AG09309 (cell line): ENCODE measurements around the gene SP110.

ENCODE experiments used
- DNase-seq: peaks from one replicate; pipeline ENCODE4 v3.0.0-alpha.2; 2010; ENCODE audit warnings: low read depth
- H3K4me3 ChIP-seq: 2 replicates; pipeline ENCODE4 v1.5.1; 2011; ENCODE audit warnings: mild to moderate bottlenecking, low read depth, low read length, moderate library complexity; ENCODE audit not compliant: control insufficient read depth
- TF ChIP-seq, protein P1 (sequence below): IDR thresholded peaks from 2 replicates; pipeline ENCODE4 v1.5.1; 2011; ENCODE audit warnings: mild to moderate bottlenecking, low read depth, low read length, inconsistent platforms; ENCODE audit not compliant: insufficient read depth, control insufficient read depth; ENCODE audit errors: missing control alignments

SP110 gene

DNA sequence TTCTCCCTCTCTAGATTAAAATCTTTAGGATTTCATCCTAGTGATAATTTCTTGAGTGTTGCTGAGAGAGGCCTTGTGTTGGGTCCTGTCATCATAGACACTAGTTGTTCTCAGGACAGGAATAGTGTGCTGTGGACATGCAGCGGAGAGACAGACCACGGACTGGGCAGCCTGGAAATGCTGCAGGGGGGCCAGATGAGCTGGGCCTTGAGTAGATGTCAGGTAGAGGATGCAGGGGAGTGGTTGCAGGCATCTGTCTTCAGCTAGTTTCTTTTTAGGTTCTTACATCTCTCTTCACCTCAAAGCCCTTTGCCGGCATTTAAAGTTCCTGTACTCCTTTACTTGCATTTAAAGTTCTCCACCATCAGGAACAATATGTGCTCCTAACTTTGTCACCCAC, 42.8 kb downstream of the SP110 start:
- no peak overlapping the region for H3K4me3 ChIP-seq
- no peak for DNase-seq
- TF ChIP-seq, protein P1, sequence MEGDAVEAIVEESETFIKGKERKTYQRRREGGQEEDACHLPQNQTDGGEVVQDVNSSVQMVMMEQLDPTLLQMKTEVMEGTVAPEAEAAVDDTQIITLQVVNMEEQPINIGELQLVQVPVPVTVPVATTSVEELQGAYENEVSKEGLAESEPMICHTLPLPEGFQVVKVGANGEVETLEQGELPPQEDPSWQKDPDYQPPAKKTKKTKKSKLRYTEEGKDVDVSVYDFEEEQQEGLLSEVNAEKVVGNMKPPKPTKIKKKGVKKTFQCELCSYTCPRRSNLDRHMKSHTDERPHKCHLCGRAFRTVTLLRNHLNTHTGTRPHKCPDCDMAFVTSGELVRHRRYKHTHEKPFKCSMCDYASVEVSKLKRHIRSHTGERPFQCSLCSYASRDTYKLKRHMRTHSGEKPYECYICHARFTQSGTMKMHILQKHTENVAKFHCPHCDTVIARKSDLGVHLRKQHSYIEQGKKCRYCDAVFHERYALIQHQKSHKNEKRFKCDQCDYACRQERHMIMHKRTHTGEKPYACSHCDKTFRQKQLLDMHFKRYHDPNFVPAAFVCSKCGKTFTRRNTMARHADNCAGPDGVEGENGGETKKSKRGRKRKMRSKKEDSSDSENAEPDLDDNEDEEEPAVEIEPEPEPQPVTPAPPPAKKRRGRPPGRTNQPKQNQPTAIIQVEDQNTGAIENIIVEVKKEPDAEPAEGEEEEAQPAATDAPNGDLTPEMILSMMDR: no peak

DNA sequence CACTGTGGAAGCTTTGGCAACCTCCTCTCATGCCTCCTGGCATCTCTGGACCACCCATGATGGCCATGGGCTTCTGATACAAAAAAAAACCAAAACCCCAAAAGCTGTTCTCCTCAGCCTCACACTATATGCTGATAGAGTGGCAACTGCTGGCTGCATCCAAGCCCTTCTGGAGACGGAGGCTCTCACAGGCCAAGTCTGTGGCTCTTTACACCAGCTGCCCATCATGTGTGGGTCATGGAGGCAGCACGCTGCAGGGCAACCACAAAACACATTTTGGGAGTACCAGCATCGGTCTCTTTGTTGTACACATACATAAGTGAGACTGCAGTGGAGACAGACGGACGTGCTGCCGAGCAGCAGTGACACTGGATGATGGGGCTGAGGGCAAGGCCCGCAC, 45.3 kb downstream of the SP110 start:
- no peak for DNase-seq
- TF ChIP-seq, protein P1: no peak
- H3K4me3 ChIP-seq: no peak overlapping the region

DNA sequence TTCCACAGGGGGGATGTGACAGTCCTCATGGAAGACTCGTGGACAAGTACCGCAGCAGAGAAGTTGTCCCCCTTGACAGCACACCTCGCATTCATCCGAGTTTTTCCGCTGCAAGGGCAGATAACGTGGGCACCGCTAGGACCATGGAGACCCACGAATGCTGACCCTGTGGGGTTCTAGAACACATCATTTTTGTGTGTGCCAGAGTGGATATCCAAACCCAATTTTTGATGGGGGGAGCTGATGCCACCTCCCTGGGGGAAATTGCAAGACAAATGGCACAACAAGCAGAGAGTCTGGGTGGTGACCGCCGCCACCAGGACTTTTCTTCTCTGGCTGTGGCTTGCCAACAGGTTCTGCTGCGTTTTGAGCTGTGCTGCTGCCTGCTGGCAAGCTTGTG, 46.9 kb downstream of the SP110 start:
- DNase-seq: no peak
- TF ChIP-seq, protein P1: no peak
- H3K4me3 ChIP-seq: no peak overlapping the region

DNA sequence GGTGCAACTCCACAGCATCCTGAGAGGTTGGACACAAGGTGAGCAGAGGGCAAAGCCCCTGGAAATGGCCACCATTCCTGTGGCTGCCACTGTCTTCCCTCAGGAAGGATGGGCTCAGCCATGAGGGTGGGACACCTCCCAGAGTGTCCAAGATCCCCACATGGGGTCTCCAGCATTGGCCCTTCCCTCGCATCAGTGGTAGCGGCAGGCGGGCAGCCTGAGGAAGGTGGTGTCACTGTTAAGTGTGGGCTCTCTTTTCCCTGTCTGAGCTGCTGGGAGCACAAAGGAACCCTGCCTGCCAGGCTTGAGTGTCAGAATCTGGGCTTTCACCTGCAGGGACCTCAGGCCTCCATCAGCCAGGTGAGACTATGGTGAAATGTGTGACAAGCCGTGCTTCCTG, 47.6 kb downstream of the SP110 start:
- TF ChIP-seq, protein P1: no peak
- no peak for DNase-seq
- H3K4me3 ChIP-seq: no peak overlapping the region

DNA sequence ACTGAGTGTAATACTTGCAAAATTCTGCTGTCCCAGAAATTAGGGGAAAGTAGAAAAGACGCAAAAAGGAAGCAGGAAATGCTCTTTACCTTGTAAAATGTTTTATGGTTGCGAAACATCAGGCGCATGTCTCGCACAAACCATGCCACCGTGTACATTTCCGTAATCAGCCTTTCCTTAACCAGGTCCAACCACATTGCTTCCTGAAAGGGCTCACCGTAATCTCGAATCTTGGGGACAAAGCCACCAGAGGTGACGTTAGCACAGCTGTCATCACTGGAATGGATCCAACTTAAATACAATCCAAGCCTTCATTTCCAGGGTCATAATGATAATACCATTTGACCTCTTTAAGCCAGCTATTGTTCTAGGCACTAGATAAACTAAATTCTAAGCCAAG, 49.3 kb downstream of the SP110 start:
- TF ChIP-seq, protein P1: no peak
- H3K4me3 ChIP-seq: no peak overlapping the region
- DNase-seq: no peak

DNA sequence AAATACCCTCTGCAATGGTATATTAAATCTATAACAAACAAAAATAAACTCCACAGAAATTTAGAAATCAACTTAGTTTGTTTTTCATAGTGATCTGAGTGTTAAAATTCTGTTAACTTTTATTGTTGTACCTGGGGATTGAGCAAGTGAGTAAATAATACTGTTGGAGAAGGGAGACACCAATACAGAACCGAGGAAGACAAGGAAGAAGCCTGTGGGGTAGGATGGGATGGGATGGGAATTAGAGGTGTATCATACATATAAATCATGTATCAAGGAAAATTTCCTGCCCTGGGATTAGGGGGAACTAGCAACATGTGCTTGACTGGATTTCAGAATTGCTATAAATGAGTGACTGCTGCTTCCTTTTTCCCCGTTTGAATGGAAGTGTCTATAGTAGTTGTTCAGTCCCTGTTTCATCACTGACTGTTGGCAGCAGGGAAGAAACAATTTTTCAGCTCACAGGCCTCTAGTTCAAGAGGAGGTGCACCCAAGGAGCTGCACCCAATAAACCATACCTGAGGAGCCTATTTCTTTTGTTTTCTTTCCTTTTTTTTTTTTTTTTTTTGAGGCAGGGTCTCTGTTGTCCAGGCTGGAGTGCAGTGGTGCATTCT, 53.1 kb downstream of the SP110 start:
- no peak overlapping the region for H3K4me3 ChIP-seq
- DNase-seq: no peak
- TF ChIP-seq, protein P1: no peak

DNA sequence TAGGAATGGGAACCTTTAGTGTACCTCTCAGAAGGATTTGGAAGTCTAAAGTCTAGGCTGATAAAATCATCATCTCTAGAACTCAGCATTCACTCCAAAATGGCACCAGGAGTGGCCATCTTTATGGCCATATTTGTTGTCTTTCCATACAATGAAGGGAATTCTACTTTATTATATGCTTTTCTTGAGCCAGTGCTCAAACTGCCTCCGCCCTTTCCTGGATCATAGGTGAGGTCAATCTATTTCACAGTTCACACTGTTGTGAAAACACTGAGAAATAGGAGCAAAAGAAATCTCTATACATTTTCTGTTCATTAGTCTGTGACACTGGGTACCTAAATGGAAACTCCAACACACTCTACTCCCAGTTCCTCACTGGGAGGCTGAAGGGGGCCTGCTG, 55.6 kb downstream of the SP110 start:
- no peak for DNase-seq
- H3K4me3 ChIP-seq: no peak overlapping the region
- TF ChIP-seq, protein P1: no peak
